Fibroblast of lung (primary cell): ENCODE results near the gene MUC13.

ENCODE experiments used
- CTCF ChIP-seq, 2 donors: IDR thresholded peaks in 1 of 2; conservative IDR thresholded peaks in 1 of 2; 1 replicate in 1 of 2; 2 replicates in 1 of 2; pipeline ENCODE4 v1.5.1; 2011 to 2012; ENCODE audit warnings: low read length in 2 of 2, control low read depth in 1 of 2, inconsistent platforms in 1 of 2, low read depth in 1 of 2, mild to moderate bottlenecking in 1 of 2
- EZH2 ChIP-seq: IDR thresholded peaks from 2 replicates; pipeline ENCODE4 v1.5.1; 2012; ENCODE audit warnings: low read length, control low read depth, mild to moderate bottlenecking; ENCODE audit errors: missing control alignments

- TF ChIP-seq CTCF (conservative IDR thresholded peaks at IDR 0.05 in 1 of 2, IDR thresholded peaks at IDR 0.05 in 1 of 2; ENCODE audit: low read depth in 1 of 2, low read length in 2 of 2), result no peak
- no peak for TF ChIP-seq EZH2
These were observed 26.1 kb upstream of the MUC13 start for GRCh38 chr3:124960698-124961097.
